Peyer's patch (tissue), 4 donors: ENCODE measurements around the gene IDE. TPM values are rescaled to one million over a fixed set of nuclear protein-coding genes. Genes with fewer than 3 reads are reported as not detected.
"Not testable (repeated sequence)": the region's sequence is repeated elsewhere in the genome, so short reads cannot be mapped to it uniquely, and the experiment has no call there.

Source experiments
- DNase-seq, 3 donors: peaks; one replicate each; pipeline ENCODE4 v3.0.0-alpha.2; 2017 to 2019
- H3K27ac ChIP-seq, 4 donors: fragments of 200-600 bp; sonication (generic); one replicate each; pipeline ENCODE4 v1.5.1; 2016 to 2019
- H3K27me3 ChIP-seq, 2 donors: fragments of 200-600 bp; sonication (generic); one replicate each; pipeline ENCODE4 v1.5.1; 2019
- H3K36me3 ChIP-seq, 3 donors: fragments of 200-600 bp; sonication (generic); one replicate each; pipeline ENCODE4 v1.5.1; 2016 to 2019
- H3K4me1 ChIP-seq, 4 donors: fragments of 200-600 bp; sonication (generic); one replicate each; pipeline ENCODE4 v1.5.1; 2016 to 2019
- H3K4me3 ChIP-seq, 4 donors: fragments of 200-600 bp; sonication (generic); 1 replicate in 3 of 4; 2 replicates in 1 of 4; pipeline ENCODE4 v1.5.1; 2016 to 2019; ENCODE audit warnings: mild to moderate bottlenecking in 1 of 4
- H3K9me3 ChIP-seq, 4 donors: fragments of 200-600 bp; sonication (generic); one replicate each; pipeline ENCODE4 v1.5.1; 2016 to 2019; ENCODE audit warnings: mild to moderate bottlenecking in 1 of 4
- POLR2A ChIP-seq, 2 donors: fragments of 450-650 bp; IDR thresholded peaks; one replicate each; pipeline ENCODE4 v1.5.1; 2017; ENCODE audit warnings: antibody characterized with exemption in 2 of 2, mild to moderate bottlenecking in 2 of 2, moderate library complexity in 2 of 2
- total RNA-seq, 4 donors: library from RNA; depleted of rRNA; stranded (reverse); fragments of >200 nt; gene quantifications; one replicate each; pipeline ENCODE4 v1.1.0, GENCODE V29; 2016

The IDE gene
- total RNA-seq, 4 donors from 2014 or later, result 27.1 to 71.8 (median 31.7) TPM

- no peak for DNase-seq
- no peak for TF ChIP-seq POLR2A (IDR thresholded peaks at IDR 0.05)
- Histone ChIP-seq H3K27me3 (no peaks in the 10 kb centered on the region), H3K4me3 (no peak overlapping the region), H3K36me3 (no peaks in the 10 kb centered on the region), H3K9me3 (no peaks in the 10 kb centered on the region), H3K4me1 (no peaks in the 10 kb centered on the region), H3K27ac (no peak overlapping the region)
Observed at GRCh38 chr10:92404612-92405418, 169.1 kb downstream of the IDE start.

- H3K27me3 ChIP-seq, DNase-seq, H3K4me1 ChIP-seq, H3K4me3 ChIP-seq, H3K9me3 ChIP-seq, H3K27ac ChIP-seq, H3K36me3 ChIP-seq: not testable (repeated sequence)
Observed at GRCh38 chr10:92402234-92402633, 171.7 kb downstream of the IDE start.

Other genes starting within 250 kb of the IDE start
- gene KIF11, start 19.0 kb upstream of the IDE start, total RNA-seq, result 1 to 10 TPM; 1.4 to 5.1 (median 3.4) TPM
- 10 to 100 TPM in 1 of 4 donors, 1 to 10 TPM in 3; 3.2 to 40.4 (median 4.2) TPM for gene HHEX, start 115.9 kb upstream of the IDE start, total RNA-seq